ENCODE data around the gene OSBPL7. TPM values are rescaled to one million over a fixed set of nuclear protein-coding genes. Genes with fewer than 3 reads are reported as not detected.

The OSBPL7 gene
- total RNA-seq, 1 experiment from 2014 or later: 20.5 TPM

DNA sequence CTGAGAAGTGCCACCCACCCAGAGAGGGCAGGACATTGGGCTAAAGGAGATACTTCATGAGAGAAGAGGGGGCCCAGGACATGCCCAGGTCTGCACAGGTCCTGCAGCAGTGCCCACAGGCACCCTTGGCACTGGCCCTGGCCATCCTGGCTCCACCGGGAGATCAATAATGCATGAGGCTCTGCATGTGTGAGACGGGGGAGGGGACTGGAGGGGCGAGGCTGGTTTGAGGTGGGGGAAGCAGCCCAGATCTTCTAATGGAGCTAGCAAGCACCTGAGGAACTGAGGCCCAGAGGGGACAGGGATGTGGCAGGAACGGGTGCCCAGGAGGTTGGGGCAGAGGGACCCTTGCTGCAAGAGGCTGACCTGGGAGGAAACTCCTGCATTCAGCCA lies 567 bp downstream of the OSBPL7 start:
- Histone ChIP-seq H2AFZ (ENCODE audit: low read depth, low read length, poor library complexity, severe bottlenecking) (no peak overlapping the region), H3K9ac (ENCODE audit: low read length) (peak overlapping the region; percentile 75), H3K4me1 (ENCODE audit: control insufficient read depth in 1 of 2, insufficient read depth in 2 of 2, low read length in 2 of 2) (peaks cover 16 to 27% of the 10 kb centered on the region in 2 experiments), H3K36me3 (ENCODE audit: control insufficient read depth in 1 of 2, insufficient read depth in 2 of 2, low read length in 2 of 2) (peaks cover 12 to 13% of the 10 kb centered on the region in 2 experiments; a peak in 3 of 4 replicates), H4K20me1 (ENCODE audit: insufficient read depth) (no peaks in the 10 kb centered on the region), H3K4me3 (replicated peaks in 1 of 2; ENCODE audit: low read depth in 1 of 2, low read length in 2 of 2) (peak overlapping the region; percentile 70 to 87), H3K9me2 (ENCODE audit: insufficient read depth) (no peaks in the 10 kb centered on the region), H3K27me3 (ENCODE audit: insufficient read depth, low read length) (no peaks in the 10 kb centered on the region), H3K9me3 (ENCODE audit: control insufficient read depth in 1 of 2, insufficient read depth in 1 of 2, low read depth in 1 of 2, low read length in 2 of 2) (no peaks in the 10 kb centered on the region), H3K4me2 (ENCODE audit: low read length) (peak overlapping the region; percentile 93), H3K79me2 (ENCODE audit: insufficient read depth, low read length) (no peaks in the 10 kb centered on the region), H3K27ac (ENCODE audit: low read depth, low read length) (peak overlapping the region; percentile 47)
- CTCF ChIA-PET: interaction anchor here (0.8 to 2.6 kb wide), 6 partner anchors 10 to 126 kb away, joined by 3 to 23 read pairs (median 4); partner anchors contain the start of genes LRRC46, MRPL10 and SCRN2
- RAD21 ChIA-PET (ENCODE audit: low non-redundant PET in 1 of 2, low total read pairs in 2 of 2, uncharacterized antibody in 2 of 2, unreplicated experiment in 2 of 2): interaction anchor here in 1 of 2 experiments (0.8 kb wide), 1 partner anchor 11 kb away, joined by 3 read pairs; the partner anchor contains the start of genes LRRC46 and MRPL10
- TF ChIP-seq POLR2AphosphoS5 (IDR thresholded peaks at IDR 0.05; ENCODE audit: low read depth, low read length) (no peak), SP1 (IDR thresholded peaks at IDR 0.05; ENCODE audit: low read depth) (no peak), CBX3 (IDR thresholded peaks at IDR 0.05; ENCODE audit: low read depth) (no peak), RAD21 (IDR thresholded peaks at IDR 0.05; ENCODE audit: low read depth) (no peak), YY1 (IDR thresholded peaks at IDR 0.05; ENCODE audit: extremely low read depth, insufficient replicate concordance, low read depth, low read length) (no peak), FOSL1 (IDR thresholded peaks at IDR 0.05; ENCODE audit: low read depth) (no peak)
- TF ChIP-seq, protein P1, sequence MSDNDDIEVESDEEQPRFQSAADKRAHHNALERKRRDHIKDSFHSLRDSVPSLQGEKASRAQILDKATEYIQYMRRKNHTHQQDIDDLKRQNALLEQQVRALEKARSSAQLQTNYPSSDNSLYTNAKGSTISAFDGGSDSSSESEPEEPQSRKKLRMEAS (IDR thresholded peaks at IDR 0.05): no peak
- ATAC-seq (peak; percentile 8), DNase-seq (ENCODE audit: low read depth, low spot score) (no peak)
- intact Hi-C loops (cut with micrococcal nuclease): no loop called here
- no TSS peak for BruUV-seq (replicated peaks)
- POLR2A ChIA-PET: interaction anchor here (0.9 to 1.2 kb wide), 3 partner anchors 10 to 164 kb away, joined by 4 to 18 read pairs (median 5); partner anchors contain the start of genes LRRC46, MRPL10 and SP2

DNA sequence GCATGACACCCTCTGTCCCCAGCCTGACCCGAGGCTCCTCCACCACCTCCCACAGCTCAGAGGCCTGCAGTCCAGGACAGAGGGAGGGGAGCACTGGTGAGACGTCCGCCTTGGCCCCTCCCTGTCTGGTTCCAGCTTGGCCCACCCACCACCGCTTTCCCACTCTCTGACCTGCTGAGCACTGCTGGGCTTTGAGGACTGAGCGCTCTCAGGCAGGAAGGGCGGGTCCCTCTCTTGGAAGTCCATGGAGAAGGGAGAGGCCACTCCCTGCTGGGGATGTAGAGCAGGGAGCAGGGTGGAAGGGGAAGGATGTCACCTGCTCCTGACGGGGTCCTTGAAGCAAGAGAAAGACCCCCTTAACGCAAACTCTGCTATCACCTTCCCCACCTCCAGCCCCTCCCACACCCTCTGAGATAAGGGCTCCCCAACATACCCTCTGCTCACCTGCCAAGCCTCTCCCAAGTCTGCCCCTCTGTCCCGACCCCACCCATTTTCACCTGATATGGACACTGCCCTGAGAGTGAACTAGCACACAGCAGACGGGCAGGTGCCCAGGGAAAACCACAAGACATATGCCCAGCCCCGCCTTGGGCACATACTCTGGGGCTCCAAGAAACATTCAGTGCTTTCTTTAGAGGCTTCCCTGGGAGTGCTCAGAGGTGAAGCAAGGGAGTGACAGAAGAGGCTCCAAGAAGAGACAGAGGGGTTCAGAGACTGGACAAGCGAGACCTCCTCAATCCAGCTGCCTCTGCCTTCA lies 1.4 kb downstream of the OSBPL7 start:
- Histone ChIP-seq H3K4me2 (ENCODE audit: low read length) (peak overlapping the region; percentile 93), H3K9ac (ENCODE audit: low read length) (peak overlapping the region; percentile 75), H4K20me1 (ENCODE audit: insufficient read depth) (no peaks in the 10 kb centered on the region), H3K27me3 (ENCODE audit: insufficient read depth, low read length) (no peaks in the 10 kb centered on the region), H3K9me2 (ENCODE audit: insufficient read depth) (no peaks in the 10 kb centered on the region), H3K9me3 (ENCODE audit: control insufficient read depth in 1 of 2, insufficient read depth in 1 of 2, low read depth in 1 of 2, low read length in 2 of 2) (no peaks in the 10 kb centered on the region), H3K79me2 (ENCODE audit: insufficient read depth, low read length) (no peaks in the 10 kb centered on the region), H2AFZ (ENCODE audit: low read depth, low read length, poor library complexity, severe bottlenecking) (no peak overlapping the region), H3K27ac (ENCODE audit: low read depth, low read length) (no peak overlapping the region), H3K4me3 (replicated peaks in 1 of 2; ENCODE audit: low read depth in 1 of 2, low read length in 2 of 2) (peak overlapping the region; percentile 70 to 87), H3K4me1 (ENCODE audit: control insufficient read depth in 1 of 2, insufficient read depth in 2 of 2, low read length in 2 of 2) (peaks cover 16 to 27% of the 10 kb centered on the region in 2 experiments), H3K36me3 (ENCODE audit: control insufficient read depth in 1 of 2, insufficient read depth in 2 of 2, low read length in 2 of 2) (peaks cover 7 to 12% of the 10 kb centered on the region in 2 experiments; a peak in 3 of 4 replicates)
- BruUV-seq (replicated peaks): no TSS peak
- POLR2A ChIA-PET: no interaction called here
- CTCF ChIA-PET: interaction anchor here (1.3 kb wide), 1 partner anchor 170 kb away, joined by 3 read pairs; no protein-coding TSS in a partner anchor
- DNase-seq (ENCODE audit: low read depth, low spot score): no peak
- RAD21 ChIA-PET (ENCODE audit: low non-redundant PET in 1 of 2, low total read pairs in 2 of 2, uncharacterized antibody in 2 of 2, unreplicated experiment in 2 of 2): interaction anchor here in 1 of 2 experiments (0.6 kb wide), 1 partner anchor 70 kb away, joined by 3 read pairs; no protein-coding TSS in a partner anchor
- peak; percentile 11; the same call in 1 of the 2 replicates for ATAC-seq
- intact Hi-C loops (cut with micrococcal nuclease): no loop called here
- TF ChIP-seq, protein P2, sequence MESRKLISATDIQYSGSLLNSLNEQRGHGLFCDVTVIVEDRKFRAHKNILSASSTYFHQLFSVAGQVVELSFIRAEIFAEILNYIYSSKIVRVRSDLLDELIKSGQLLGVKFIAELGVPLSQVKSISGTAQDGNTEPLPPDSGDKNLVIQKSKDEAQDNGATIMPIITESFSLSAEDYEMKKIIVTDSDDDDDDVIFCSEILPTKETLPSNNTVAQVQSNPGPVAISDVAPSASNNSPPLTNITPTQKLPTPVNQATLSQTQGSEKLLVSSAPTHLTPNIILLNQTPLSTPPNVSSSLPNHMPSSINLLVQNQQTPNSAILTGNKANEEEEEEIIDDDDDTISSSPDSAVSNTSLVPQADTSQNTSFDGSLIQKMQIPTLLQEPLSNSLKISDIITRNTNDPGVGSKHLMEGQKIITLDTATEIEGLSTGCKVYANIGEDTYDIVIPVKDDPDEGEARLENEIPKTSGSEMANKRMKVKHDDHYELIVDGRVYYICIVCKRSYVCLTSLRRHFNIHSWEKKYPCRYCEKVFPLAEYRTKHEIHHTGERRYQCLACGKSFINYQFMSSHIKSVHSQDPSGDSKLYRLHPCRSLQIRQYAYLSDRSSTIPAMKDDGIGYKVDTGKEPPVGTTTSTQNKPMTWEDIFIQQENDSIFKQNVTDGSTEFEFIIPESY (IDR thresholded peaks at IDR 0.05; ENCODE audit: extremely low read depth, insufficient replicate concordance, low read length): no peak
- TF ChIP-seq, protein P3, sequence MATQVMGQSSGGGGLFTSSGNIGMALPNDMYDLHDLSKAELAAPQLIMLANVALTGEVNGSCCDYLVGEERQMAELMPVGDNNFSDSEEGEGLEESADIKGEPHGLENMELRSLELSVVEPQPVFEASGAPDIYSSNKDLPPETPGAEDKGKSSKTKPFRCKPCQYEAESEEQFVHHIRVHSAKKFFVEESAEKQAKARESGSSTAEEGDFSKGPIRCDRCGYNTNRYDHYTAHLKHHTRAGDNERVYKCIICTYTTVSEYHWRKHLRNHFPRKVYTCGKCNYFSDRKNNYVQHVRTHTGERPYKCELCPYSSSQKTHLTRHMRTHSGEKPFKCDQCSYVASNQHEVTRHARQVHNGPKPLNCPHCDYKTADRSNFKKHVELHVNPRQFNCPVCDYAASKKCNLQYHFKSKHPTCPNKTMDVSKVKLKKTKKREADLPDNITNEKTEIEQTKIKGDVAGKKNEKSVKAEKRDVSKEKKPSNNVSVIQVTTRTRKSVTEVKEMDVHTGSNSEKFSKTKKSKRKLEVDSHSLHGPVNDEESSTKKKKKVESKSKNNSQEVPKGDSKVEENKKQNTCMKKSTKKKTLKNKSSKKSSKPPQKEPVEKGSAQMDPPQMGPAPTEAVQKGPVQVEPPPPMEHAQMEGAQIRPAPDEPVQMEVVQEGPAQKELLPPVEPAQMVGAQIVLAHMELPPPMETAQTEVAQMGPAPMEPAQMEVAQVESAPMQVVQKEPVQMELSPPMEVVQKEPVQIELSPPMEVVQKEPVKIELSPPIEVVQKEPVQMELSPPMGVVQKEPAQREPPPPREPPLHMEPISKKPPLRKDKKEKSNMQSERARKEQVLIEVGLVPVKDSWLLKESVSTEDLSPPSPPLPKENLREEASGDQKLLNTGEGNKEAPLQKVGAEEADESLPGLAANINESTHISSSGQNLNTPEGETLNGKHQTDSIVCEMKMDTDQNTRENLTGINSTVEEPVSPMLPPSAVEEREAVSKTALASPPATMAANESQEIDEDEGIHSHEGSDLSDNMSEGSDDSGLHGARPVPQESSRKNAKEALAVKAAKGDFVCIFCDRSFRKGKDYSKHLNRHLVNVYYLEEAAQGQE (IDR thresholded peaks at IDR 0.05; ENCODE audit: low read depth): no peak
- TF ChIP-seq ZFX (IDR thresholded peaks at IDR 0.05): no peak
- TF ChIP-seq ELF1 (IDR thresholded peaks at IDR 0.05; ENCODE audit: borderline replicate concordance, low read depth): no peak
- no peak for TF ChIP-seq SP1 (IDR thresholded peaks at IDR 0.05; ENCODE audit: low read depth)
- no peak for TF ChIP-seq CBX3 (IDR thresholded peaks at IDR 0.05; ENCODE audit: low read depth)
- TF ChIP-seq POLR2AphosphoS5 (IDR thresholded peaks at IDR 0.05; ENCODE audit: low read depth, low read length): no peak
- no peak for TF ChIP-seq FOSL1 (IDR thresholded peaks at IDR 0.05; ENCODE audit: low read depth)
- TF ChIP-seq RAD21 (IDR thresholded peaks at IDR 0.05; ENCODE audit: low read depth): no peak

All from HCT116 (cell line).